A549 treated with RU486 at 1 μM for 4 hours (cell line): ENCODE data around the gene ABHD13. TPM values are rescaled to one million over a fixed set of nuclear protein-coding genes. Genes with fewer than 3 reads are reported as not detected.

Experiments
- total RNA-seq: library from RNA; stranded (reverse); fragments of 200-300 nt; extraction: Qiagen RNA extraction; gene quantifications from 5 replicates; pipeline ENCODE4 v1.2.3, GENCODE V29; 2022; ENCODE audit warnings: low read depth

Gene ABHD13
- total RNA-seq = 1.4 to 5.5 TPM (median 5.2 TPM) in 5 replicates

GRCh38 chr13:108218044-108218974 is at the start of gene ABHD13:
Gene ABHD13 (plus strand): TSS chr13:108218392. CDS start chr13:108229219, 10,827 bp downstream.

GRCh38 chr13:108215436-108215835 is 2.8 kb upstream of the ABHD13 start, which contains the start of gene LIG4:
Gene LIG4 (minus strand): TSS chr13:108215536. CDS start chr13:108211268, 4,268 bp downstream.

GRCh38 chr13:108269601-108270328 is 51.6 kb downstream of the ABHD13 start, which contains the start of gene TNFSF13B:
Gene TNFSF13B (plus strand): TSS chr13:108269718. CDS start chr13:108269896, 178 bp downstream.

Other genes with a start within 250 kb of the ABHD13 start
- gene LIG4, start 2.9 kb upstream of the ABHD13 start, total RNA-seq = 2.0 to 5.5 TPM (median 4.4 TPM) in 5 replicates
- 0.03 to 0.19 TPM (median 0.10 TPM) in 3 of 5 replicates, not detected in the others for gene TNFSF13B, start 51.3 kb downstream of the ABHD13 start, total RNA-seq